ENCODE data around the gene PTPRN.

The PTPRN gene

GRCh38 chr2:219302412-219302968 is 6.7 kb downstream of the PTPRN start:
- Histone ChIP-seq H3K4me1 (ENCODE audit: insufficient read depth, low read length) (0 out of 2 replicates have a peak, but pooled peaks cover under 1% of the 10 kb centered on the region), H3K9ac (ENCODE audit: low read depth, low read length) (no peak overlapping the region), H3K27me3 (ENCODE audit: insufficient read depth, low read length) (peaks cover 55% of the 10 kb centered on the region), H3K36me3 (ENCODE audit: insufficient read depth, low read depth, low read length) (no peaks in the 10 kb centered on the region), H3K9me3 (ENCODE audit: insufficient read depth, low read depth, low read length) (no peaks in the 10 kb centered on the region), H3K27ac (ENCODE audit: low read length) (no peak overlapping the region), H3K4me3 (ENCODE audit: low read length) (no peak overlapping the region)

- Histone ChIP-seq H3K9ac (ENCODE audit: low read depth, low read length) (no peak overlapping the region), H3K27ac (ENCODE audit: low read length) (no peak overlapping the region), H3K4me1 (ENCODE audit: insufficient read depth, low read length) (no peaks in the 10 kb centered on the region), H3K9me3 (ENCODE audit: insufficient read depth, low read depth, low read length) (no peaks in the 10 kb centered on the region), H3K4me3 (ENCODE audit: low read length) (no peak overlapping the region), H3K27me3 (ENCODE audit: insufficient read depth, low read length) (peaks cover 50% of the 10 kb centered on the region), H3K36me3 (ENCODE audit: insufficient read depth, low read depth, low read length) (no peaks in the 10 kb centered on the region)
Observed at GRCh38 chr2:219300022-219300421, 9.2 kb downstream of the PTPRN start.

GRCh38 chr2:219299372-219299760 is 9.8 kb downstream of the PTPRN start:
- peaks cover 45% of the 10 kb centered on the region for H3K27me3 ChIP-seq (ENCODE audit: insufficient read depth, low read length)
- no peak overlapping the region for H3K9ac ChIP-seq (ENCODE audit: low read depth, low read length)
- H3K4me1 ChIP-seq (ENCODE audit: insufficient read depth, low read length) = no peaks in the 10 kb centered on the region
- no peaks in the 10 kb centered on the region for H3K9me3 ChIP-seq (ENCODE audit: insufficient read depth, low read depth, low read length)
- no peak overlapping the region for H3K4me3 ChIP-seq (ENCODE audit: low read length)
- H3K36me3 ChIP-seq (ENCODE audit: insufficient read depth, low read depth, low read length) = no peaks in the 10 kb centered on the region
- no peak overlapping the region for H3K27ac ChIP-seq (ENCODE audit: low read length)

- H3K4me1 ChIP-seq (ENCODE audit: insufficient read depth, low read length) = no peaks in the 10 kb centered on the region
- peak overlapping the region; percentile 23; the same call in 1 of the 2 replicates for H3K9ac ChIP-seq (ENCODE audit: low read depth, low read length)
- H3K27me3 ChIP-seq (ENCODE audit: insufficient read depth, low read length) = peaks cover 48% of the 10 kb centered on the region
- H3K4me3 ChIP-seq (ENCODE audit: low read length) = no peak overlapping the region
- no peaks in the 10 kb centered on the region for H3K9me3 ChIP-seq (ENCODE audit: insufficient read depth, low read depth, low read length)
- H3K27ac ChIP-seq (ENCODE audit: low read length) = no peak overlapping the region
- H3K36me3 ChIP-seq (ENCODE audit: insufficient read depth, low read depth, low read length) = no peaks in the 10 kb centered on the region
Observed at GRCh38 chr2:219298759-219299371, 10.3 kb downstream of the PTPRN start.

- Histone ChIP-seq H3K9me3 (ENCODE audit: insufficient read depth, low read depth, low read length) (no peaks in the 10 kb centered on the region), H3K27me3 (ENCODE audit: insufficient read depth, low read length) (peaks cover 47% of the 10 kb centered on the region), H3K4me3 (ENCODE audit: low read length) (no peak overlapping the region), H3K36me3 (ENCODE audit: insufficient read depth, low read depth, low read length) (no peaks in the 10 kb centered on the region), H3K9ac (ENCODE audit: low read depth, low read length) (no peak overlapping the region), H3K27ac (ENCODE audit: low read length) (no peak overlapping the region), H3K4me1 (ENCODE audit: insufficient read depth, low read length) (no peaks in the 10 kb centered on the region)
Observed at GRCh38 chr2:219297766-219298456, 11.3 kb downstream of the PTPRN start.

GRCh38 chr2:219296631-219297391 is 12.4 kb downstream of the PTPRN start:
- Histone ChIP-seq H3K4me3 (ENCODE audit: low read length) (no peak overlapping the region), H3K27me3 (ENCODE audit: insufficient read depth, low read length) (peaks cover 49% of the 10 kb centered on the region), H3K36me3 (ENCODE audit: insufficient read depth, low read depth, low read length) (no peaks in the 10 kb centered on the region), H3K4me1 (ENCODE audit: insufficient read depth, low read length) (no peaks in the 10 kb centered on the region), H3K9me3 (ENCODE audit: insufficient read depth, low read depth, low read length) (no peaks in the 10 kb centered on the region), H3K27ac (ENCODE audit: low read length) (no peak overlapping the region), H3K9ac (ENCODE audit: low read depth, low read length) (no peak overlapping the region)

GRCh38 chr2:219296142-219296541 is 13.1 kb downstream of the PTPRN start:
- H3K4me1 ChIP-seq (ENCODE audit: insufficient read depth, low read length) = no peaks in the 10 kb centered on the region
- H3K9ac ChIP-seq (ENCODE audit: low read depth, low read length) = no peak overlapping the region
- H3K36me3 ChIP-seq (ENCODE audit: insufficient read depth, low read depth, low read length) = no peaks in the 10 kb centered on the region
- no peak overlapping the region for H3K4me3 ChIP-seq (ENCODE audit: low read length)
- peaks cover 55% of the 10 kb centered on the region for H3K27me3 ChIP-seq (ENCODE audit: insufficient read depth, low read length)
- no peak overlapping the region for H3K27ac ChIP-seq (ENCODE audit: low read length)
- no peaks in the 10 kb centered on the region for H3K9me3 ChIP-seq (ENCODE audit: insufficient read depth, low read depth, low read length)

GRCh38 chr2:219294356-219295351 is 14.5 kb downstream of the PTPRN start:
- Histone ChIP-seq H3K9ac (ENCODE audit: low read depth, low read length) (peak overlapping the region; percentile 77), H3K36me3 (ENCODE audit: insufficient read depth, low read depth, low read length) (no peaks in the 10 kb centered on the region), H3K27ac (ENCODE audit: low read length) (no peak overlapping the region), H3K27me3 (ENCODE audit: insufficient read depth, low read length) (peaks cover 46% of the 10 kb centered on the region), H3K9me3 (ENCODE audit: insufficient read depth, low read depth, low read length) (no peaks in the 10 kb centered on the region), H3K4me3 (ENCODE audit: low read length) (peak overlapping the region; percentile 78), H3K4me1 (ENCODE audit: insufficient read depth, low read length) (no peaks in the 10 kb centered on the region)

- Histone ChIP-seq H3K4me3 (ENCODE audit: low read length) (peak overlapping the region; percentile 78), H3K27me3 (ENCODE audit: insufficient read depth, low read length) (peaks cover 37% of the 10 kb centered on the region), H3K4me1 (ENCODE audit: insufficient read depth, low read length) (no peaks in the 10 kb centered on the region), H3K9ac (ENCODE audit: low read depth, low read length) (peak overlapping the region; percentile 77; the same call in 1 of the 2 replicates), H3K9me3 (ENCODE audit: insufficient read depth, low read depth, low read length) (no peaks in the 10 kb centered on the region), H3K27ac (ENCODE audit: low read length) (no peak overlapping the region), H3K36me3 (ENCODE audit: insufficient read depth, low read depth, low read length) (no peaks in the 10 kb centered on the region)
Observed at GRCh38 chr2:219293736-219294231, 15.4 kb downstream of the PTPRN start.

GRCh38 chr2:219292616-219293015 is 16.6 kb downstream of the PTPRN start:
- Histone ChIP-seq H3K27ac (ENCODE audit: low read length) (no peak overlapping the region), H3K36me3 (ENCODE audit: insufficient read depth, low read depth, low read length) (no peaks in the 10 kb centered on the region), H3K9ac (ENCODE audit: low read depth, low read length) (no peak overlapping the region), H3K9me3 (ENCODE audit: insufficient read depth, low read depth, low read length) (no peaks in the 10 kb centered on the region), H3K4me1 (ENCODE audit: insufficient read depth, low read length) (no peaks in the 10 kb centered on the region), H3K27me3 (ENCODE audit: insufficient read depth, low read length) (peaks cover 37% of the 10 kb centered on the region), H3K4me3 (ENCODE audit: low read length) (no peak overlapping the region)

Data from iPS-20b (cell line).